Activated naive CD4-positive, alpha-beta T cell treated with anti-CD3 and anti-CD28 coated beads, Interleukin-2, amount 10 ng/mL, durations not matched to agents 7 days and 5 days (primary cell): ENCODE results near the gene WWOX.

Source experiments
- CTCF ChIA-PET: fragments of 350-600 bp; sonication (Branson Sonifier 250); formaldehyde crosslinking; loops from one replicate; lab custom pipeline; 2021; ENCODE audit warnings: antibody characterized with exemption; lab: Charles Lee
- DNase-seq: peaks from one replicate; pipeline ENCODE4 v3.0.0-alpha.2; 2020
- H3K27ac Mint-ChIP-seq: one replicate; pipeline ENCODE4 v1.8.0; 2021; ENCODE audit warnings: mild to moderate bottlenecking, moderate library complexity, mixed read lengths
- H3K27me3 Mint-ChIP-seq: one replicate; pipeline ENCODE4 v1.8.0; 2021; ENCODE audit warnings: mild to moderate bottlenecking, mixed read lengths
- H3K36me3 Mint-ChIP-seq: one replicate; pipeline ENCODE4 v1.8.0; 2021; ENCODE audit warnings: mixed read lengths
- H3K4me1 Mint-ChIP-seq: one replicate; pipeline ENCODE4 v1.8.0; 2021; ENCODE audit warnings: mixed read lengths
- H3K4me3 Mint-ChIP-seq: one replicate; pipeline ENCODE4 v1.8.0; 2021; ENCODE audit warnings: mild to moderate bottlenecking, moderate library complexity, mixed read lengths
- H3K9me3 Mint-ChIP-seq: one replicate; pipeline ENCODE4 v1.8.0; 2021; ENCODE audit warnings: mixed read lengths

Gene WWOX

GRCh38 chr16:78704416-78704815 is 605.0 kb downstream of the WWOX start:
- H3K9me3 Mint-ChIP-seq = peaks cover 2% of the 10 kb centered on the region
- no peak overlapping the region for H3K4me3 Mint-ChIP-seq
- H3K27ac Mint-ChIP-seq = no peak overlapping the region
- no peaks in the 10 kb centered on the region for H3K36me3 Mint-ChIP-seq
- peaks cover 8% of the 10 kb centered on the region for H3K4me1 Mint-ChIP-seq
- CTCF ChIA-PET = interaction anchor here (0.6 kb wide), 1 partner anchor 483 kb away, joined by 3 read pairs; no protein-coding TSS in a partner anchor
- no peaks in the 10 kb centered on the region for H3K27me3 Mint-ChIP-seq
- no peak for DNase-seq

GRCh38 chr16:78705694-78706093 is 606.2 kb downstream of the WWOX start:
- Mint-ChIP-seq H3K36me3 (no peaks in the 10 kb centered on the region), H3K27me3 (no peaks in the 10 kb centered on the region), H3K4me3 (no peak overlapping the region), H3K4me1 (peaks cover 8% of the 10 kb centered on the region), H3K9me3 (peaks cover 2% of the 10 kb centered on the region), H3K27ac (no peak overlapping the region)
- DNase-seq = no peak
- CTCF ChIA-PET = interaction anchor here (1.1 to 2.2 kb wide), 9 partner anchors 40 to 1761 kb away, joined by 3 to 10 read pairs (median 3); no protein-coding TSS in a partner anchor

DNA sequence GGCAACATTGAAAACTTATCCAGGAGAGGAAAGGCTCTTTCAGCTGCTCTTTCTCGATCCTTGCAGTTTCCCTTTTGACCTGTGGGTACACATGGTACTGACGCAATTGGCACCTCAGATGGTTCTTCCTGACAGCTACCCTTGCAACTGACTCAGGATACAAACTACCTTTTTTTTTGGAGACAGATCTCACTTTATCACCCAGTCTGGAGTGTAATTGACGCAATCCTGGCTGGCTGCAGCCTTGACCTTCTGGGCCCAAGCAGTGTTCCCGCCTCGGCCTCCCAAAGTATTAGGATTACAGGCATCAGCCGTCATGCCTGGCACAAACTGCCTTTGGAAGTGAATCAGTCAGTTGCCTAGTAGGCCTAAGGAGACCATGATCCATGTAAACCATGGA is 607.2 kb downstream of the WWOX start:
- Mint-ChIP-seq H3K27me3 (no peaks in the 10 kb centered on the region), H3K4me3 (no peak overlapping the region), H3K9me3 (peaks cover 2% of the 10 kb centered on the region), H3K27ac (no peak overlapping the region), H3K4me1 (peaks cover 8% of the 10 kb centered on the region), H3K36me3 (no peaks in the 10 kb centered on the region)
- CTCF ChIA-PET = interaction anchor here (0.6 to 2.2 kb wide), 9 partner anchors 39 to 1760 kb away, joined by 3 to 10 read pairs (median 3); no protein-coding TSS in a partner anchor
- DNase-seq = no peak

GRCh38 chr16:78709137-78709884 is 609.9 kb downstream of the WWOX start:
- CTCF ChIA-PET = no interaction called here
- H3K4me3 Mint-ChIP-seq = no peak overlapping the region
- DNase-seq = no peak
- H3K4me1 Mint-ChIP-seq = peaks cover 8% of the 10 kb centered on the region
- no peaks in the 10 kb centered on the region for H3K27me3 Mint-ChIP-seq
- H3K36me3 Mint-ChIP-seq = no peaks in the 10 kb centered on the region
- no peak overlapping the region for H3K27ac Mint-ChIP-seq
- H3K9me3 Mint-ChIP-seq = peaks cover 2% of the 10 kb centered on the region

- DNase-seq = no peak
- Mint-ChIP-seq H3K9me3 (no peaks in the 10 kb centered on the region), H3K4me3 (no peak overlapping the region), H3K4me1 (no peaks in the 10 kb centered on the region), H3K27me3 (peaks cover 3% of the 10 kb centered on the region), H3K27ac (no peak overlapping the region), H3K36me3 (no peaks in the 10 kb centered on the region)
- CTCF ChIA-PET = no interaction called here
Measured at GRCh38 chr16:78715106-78715505, 615.7 kb downstream of the WWOX start.

DNA sequence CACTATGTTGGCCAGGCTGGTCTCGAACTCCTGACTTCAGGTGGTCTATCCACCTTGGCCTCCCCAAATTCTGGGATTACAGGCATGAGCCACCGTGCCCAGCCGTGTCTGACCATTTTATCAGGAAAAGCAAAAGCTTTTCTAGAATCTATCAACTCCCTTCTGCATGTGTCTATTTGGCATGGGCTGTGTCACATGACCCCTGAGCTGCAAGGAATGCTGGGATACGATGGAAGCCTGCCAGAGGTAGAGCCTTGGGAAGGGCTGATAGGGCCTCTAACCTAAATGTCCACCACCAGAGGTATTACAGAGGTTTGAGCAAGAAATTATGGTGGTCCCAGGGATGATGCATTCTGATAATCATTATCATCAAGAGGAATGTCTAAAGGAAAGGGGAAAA is 616.2 kb downstream of the WWOX start:
- Mint-ChIP-seq H3K36me3 (no peaks in the 10 kb centered on the region), H3K27me3 (peaks cover 3% of the 10 kb centered on the region), H3K9me3 (no peaks in the 10 kb centered on the region), H3K4me1 (no peaks in the 10 kb centered on the region), H3K4me3 (no peak overlapping the region), H3K27ac (no peak overlapping the region)
- no peak for DNase-seq
- CTCF ChIA-PET = interaction anchor here (0.6 kb wide), 1 partner anchor 1216 kb away, joined by 3 read pairs; no protein-coding TSS in a partner anchor

DNA sequence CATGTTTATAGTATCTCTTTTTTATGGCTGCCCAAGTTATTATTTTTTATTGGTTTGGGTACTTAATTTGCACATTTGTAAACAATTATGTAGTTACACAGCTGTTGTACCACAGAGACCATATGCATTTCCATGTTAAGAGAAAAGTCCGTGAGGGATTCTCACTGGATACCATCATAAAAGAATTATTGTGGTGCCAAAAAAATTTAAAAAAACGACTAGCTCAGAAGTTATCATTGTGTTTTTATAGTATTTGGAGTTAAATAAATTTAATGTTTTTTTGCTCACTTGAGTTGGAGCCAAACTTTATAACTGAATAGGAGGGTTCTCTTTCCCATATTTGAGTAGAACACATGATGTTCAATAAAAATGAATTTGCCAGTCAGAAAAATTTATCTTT is 618.7 kb downstream of the WWOX start:
- CTCF ChIA-PET = no interaction called here
- no peak overlapping the region for H3K4me3 Mint-ChIP-seq
- H3K4me1 Mint-ChIP-seq = no peaks in the 10 kb centered on the region
- H3K9me3 Mint-ChIP-seq = no peaks in the 10 kb centered on the region
- peaks cover 3% of the 10 kb centered on the region for H3K27me3 Mint-ChIP-seq
- no peak overlapping the region for H3K27ac Mint-ChIP-seq
- no peak for DNase-seq
- no peaks in the 10 kb centered on the region for H3K36me3 Mint-ChIP-seq

DNA sequence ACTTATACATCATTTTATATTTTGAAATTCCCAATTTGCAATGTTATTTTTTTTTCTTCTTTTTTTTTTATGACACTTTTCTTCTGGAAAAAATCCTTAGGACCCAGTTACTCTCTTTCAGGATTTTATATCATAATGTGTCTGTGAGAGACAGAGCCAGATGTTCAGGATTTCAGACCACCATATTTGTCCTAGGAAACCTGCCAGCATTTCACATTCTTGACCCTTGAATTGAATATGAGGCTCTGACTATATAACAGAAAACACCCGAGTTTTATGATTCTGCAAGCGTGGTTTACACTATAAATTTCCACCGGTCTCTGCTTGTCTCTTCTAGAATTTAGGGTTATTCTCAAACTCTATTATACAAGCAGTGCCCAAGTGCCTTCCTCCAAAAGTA is 621.0 kb downstream of the WWOX start:
- Mint-ChIP-seq H3K4me3 (no peak overlapping the region), H3K9me3 (no peaks in the 10 kb centered on the region), H3K4me1 (no peaks in the 10 kb centered on the region), H3K36me3 (no peaks in the 10 kb centered on the region), H3K27me3 (peaks cover 3% of the 10 kb centered on the region), H3K27ac (no peak overlapping the region)
- DNase-seq = no peak
- CTCF ChIA-PET = no interaction called here

GRCh38 chr16:78727536-78727935 is 628.1 kb downstream of the WWOX start:
- CTCF ChIA-PET = no interaction called here
- H3K4me1 Mint-ChIP-seq = no peaks in the 10 kb centered on the region
- no peak overlapping the region for H3K4me3 Mint-ChIP-seq
- no peaks in the 10 kb centered on the region for H3K9me3 Mint-ChIP-seq
- H3K27ac Mint-ChIP-seq = no peak overlapping the region
- no peaks in the 10 kb centered on the region for H3K36me3 Mint-ChIP-seq
- H3K27me3 Mint-ChIP-seq = peaks cover 10% of the 10 kb centered on the region
- DNase-seq = no peak

DNA sequence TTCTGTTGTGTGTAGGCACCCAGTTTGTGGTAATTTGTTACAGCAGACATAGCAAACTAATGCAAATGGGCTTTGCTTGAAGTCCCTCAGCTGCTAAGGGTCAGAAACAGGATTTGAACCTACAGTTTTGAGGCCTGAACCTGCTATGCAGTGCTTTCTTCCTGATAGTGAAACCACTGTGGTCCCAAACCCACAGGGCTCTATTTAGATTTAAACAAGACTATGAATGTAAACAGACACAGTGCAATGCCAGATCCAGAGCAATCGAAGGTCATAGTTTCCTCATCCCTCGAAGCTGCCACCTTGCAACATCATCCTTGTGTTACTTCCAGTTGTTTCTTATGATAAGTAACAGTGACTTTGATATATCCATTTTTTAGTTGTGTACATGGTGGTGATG is 630.2 kb downstream of the WWOX start:
- no peak overlapping the region for H3K27ac Mint-ChIP-seq
- H3K4me1 Mint-ChIP-seq = no peaks in the 10 kb centered on the region
- no peak for DNase-seq
- CTCF ChIA-PET = no interaction called here
- H3K4me3 Mint-ChIP-seq = no peak overlapping the region
- no peaks in the 10 kb centered on the region for H3K9me3 Mint-ChIP-seq
- H3K27me3 Mint-ChIP-seq = peaks cover 10% of the 10 kb centered on the region
- H3K36me3 Mint-ChIP-seq = no peaks in the 10 kb centered on the region

GRCh38 chr16:78731785-78732184 is 632.3 kb downstream of the WWOX start:
- H3K27ac Mint-ChIP-seq = no peak overlapping the region
- DNase-seq = no peak
- CTCF ChIA-PET = no interaction called here
- H3K27me3 Mint-ChIP-seq = peaks cover under 1% of the 10 kb centered on the region
- no peaks in the 10 kb centered on the region for H3K4me1 Mint-ChIP-seq
- no peaks in the 10 kb centered on the region for H3K9me3 Mint-ChIP-seq
- no peak overlapping the region for H3K4me3 Mint-ChIP-seq
- no peaks in the 10 kb centered on the region for H3K36me3 Mint-ChIP-seq

DNA sequence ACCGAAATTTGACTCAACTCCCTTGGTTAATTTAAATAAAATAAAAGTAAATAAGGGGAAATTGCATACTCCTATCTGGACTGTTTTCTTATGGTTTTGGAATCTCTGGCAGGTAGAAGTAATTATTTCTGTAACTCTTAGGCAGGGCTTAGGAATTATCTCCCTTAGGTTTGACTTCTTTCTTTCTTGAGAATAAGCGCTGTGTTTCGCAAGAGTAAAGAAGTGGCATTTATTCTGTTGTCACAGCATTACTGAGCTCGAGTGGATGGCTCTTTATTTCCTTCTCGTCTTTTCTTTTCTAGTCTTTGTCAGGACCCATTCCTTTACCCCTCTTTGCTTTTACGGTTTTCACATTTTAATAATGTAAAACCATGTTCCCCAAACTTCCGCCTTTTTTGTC is 633.2 kb downstream of the WWOX start:
- CTCF ChIA-PET = no interaction called here
- no peaks in the 10 kb centered on the region for H3K27me3 Mint-ChIP-seq
- no peaks in the 10 kb centered on the region for H3K9me3 Mint-ChIP-seq
- no peaks in the 10 kb centered on the region for H3K4me1 Mint-ChIP-seq
- H3K4me3 Mint-ChIP-seq = no peak overlapping the region
- no peak for DNase-seq
- H3K27ac Mint-ChIP-seq = no peak overlapping the region
- no peaks in the 10 kb centered on the region for H3K36me3 Mint-ChIP-seq

DNA sequence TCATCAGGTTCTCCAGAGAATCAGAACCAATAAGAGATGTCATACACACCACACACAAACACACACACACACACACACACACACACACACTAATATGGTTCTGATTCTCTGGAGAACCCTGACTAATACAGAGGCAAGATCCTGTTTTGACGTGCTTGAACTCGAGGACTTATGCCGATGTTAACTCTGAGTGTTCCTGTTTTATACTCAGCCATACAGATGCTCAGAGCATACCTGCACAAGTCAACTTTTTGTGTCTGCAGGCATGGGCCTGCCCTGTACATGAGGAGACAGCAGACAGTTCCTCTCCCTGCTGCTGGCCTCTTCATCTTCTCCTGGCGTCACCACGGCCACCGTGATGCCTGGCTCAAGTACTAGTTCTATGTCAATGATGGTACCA is 635.9 kb downstream of the WWOX start:
- CTCF ChIA-PET = no interaction called here
- Mint-ChIP-seq H3K4me3 (no peak overlapping the region), H3K9me3 (no peaks in the 10 kb centered on the region), H3K27ac (no peak overlapping the region), H3K36me3 (no peaks in the 10 kb centered on the region), H3K4me1 (no peaks in the 10 kb centered on the region), H3K27me3 (no peaks in the 10 kb centered on the region)
- no peak for DNase-seq

- CTCF ChIA-PET = no interaction called here
- no peaks in the 10 kb centered on the region for H3K36me3 Mint-ChIP-seq
- H3K9me3 Mint-ChIP-seq = no peaks in the 10 kb centered on the region
- no peak for DNase-seq
- H3K4me3 Mint-ChIP-seq = no peak overlapping the region
- H3K4me1 Mint-ChIP-seq = peaks cover 9% of the 10 kb centered on the region
- no peak overlapping the region for H3K27ac Mint-ChIP-seq
- H3K27me3 Mint-ChIP-seq = no peaks in the 10 kb centered on the region
Measured at GRCh38 chr16:78737630-78738029, 638.2 kb downstream of the WWOX start.

GRCh38 chr16:78738557-78738956 is 639.1 kb downstream of the WWOX start:
- DNase-seq = no peak
- H3K4me3 Mint-ChIP-seq = no peak overlapping the region
- H3K36me3 Mint-ChIP-seq = peaks cover 2% of the 10 kb centered on the region
- CTCF ChIA-PET = no interaction called here
- no peak overlapping the region for H3K27ac Mint-ChIP-seq
- H3K27me3 Mint-ChIP-seq = no peaks in the 10 kb centered on the region
- peaks cover 18% of the 10 kb centered on the region for H3K4me1 Mint-ChIP-seq
- H3K9me3 Mint-ChIP-seq = no peaks in the 10 kb centered on the region
